SU-DHL-6 (cell line): ENCODE measurements around the gene TM9SF1.

ENCODE experiments used
- EZH2phosphoT487 ChIP-seq: fragments of 200-600 bp; sonication (generic), shearing (Covaris generic); conservative IDR thresholded peaks from 2 replicates; pipeline ENCODE4 v1.6.1; 2018; ENCODE audit warnings: mild to moderate bottlenecking, antibody characterized with exemption, low read length, moderate library complexity, mixed read lengths
- TF ChIP-seq, protein P1 (sequence below): fragments of 200-600 bp; sonication (generic); IDR thresholded peaks from one replicate; pipeline ENCODE4 v1.5.1; 2017; ENCODE audit warnings: antibody characterized with exemption, mild to moderate bottlenecking, low read length, moderate library complexity; ENCODE audit not compliant: insufficient read depth, poor library complexity, severe bottlenecking

DNA sequence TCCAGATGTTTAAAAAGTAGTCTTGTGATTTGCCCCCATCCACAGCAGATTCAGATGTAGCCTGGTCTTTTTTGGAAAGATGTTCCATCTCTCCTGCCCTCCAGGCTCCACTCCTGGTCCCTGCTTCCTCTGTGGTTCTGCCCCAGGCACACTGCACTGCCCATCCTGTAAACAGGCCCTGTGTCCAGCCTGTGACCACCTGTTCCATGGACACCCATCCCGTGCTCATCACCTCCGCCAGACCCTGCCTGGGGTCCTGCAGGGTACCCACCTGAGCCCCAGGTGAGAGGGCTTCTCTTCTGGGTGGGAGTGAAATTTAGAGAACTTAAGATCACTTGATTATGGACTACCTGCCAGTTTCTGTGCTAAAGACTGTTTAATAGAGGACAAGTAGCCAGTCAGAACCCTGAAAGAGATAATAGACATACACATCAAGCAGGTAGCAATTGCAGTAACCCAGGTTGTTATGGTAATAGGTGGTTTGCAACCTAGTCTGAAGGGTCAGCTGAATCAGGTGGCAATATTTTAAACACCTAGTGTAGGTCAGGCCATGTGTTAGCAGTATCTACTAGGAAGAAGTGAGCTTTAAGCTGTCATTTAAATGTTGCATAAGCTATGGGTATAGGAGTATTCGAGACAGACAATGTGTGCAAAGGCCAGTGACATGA lies 45.8 kb downstream of the TM9SF1 start:
- TF ChIP-seq, protein P1, sequence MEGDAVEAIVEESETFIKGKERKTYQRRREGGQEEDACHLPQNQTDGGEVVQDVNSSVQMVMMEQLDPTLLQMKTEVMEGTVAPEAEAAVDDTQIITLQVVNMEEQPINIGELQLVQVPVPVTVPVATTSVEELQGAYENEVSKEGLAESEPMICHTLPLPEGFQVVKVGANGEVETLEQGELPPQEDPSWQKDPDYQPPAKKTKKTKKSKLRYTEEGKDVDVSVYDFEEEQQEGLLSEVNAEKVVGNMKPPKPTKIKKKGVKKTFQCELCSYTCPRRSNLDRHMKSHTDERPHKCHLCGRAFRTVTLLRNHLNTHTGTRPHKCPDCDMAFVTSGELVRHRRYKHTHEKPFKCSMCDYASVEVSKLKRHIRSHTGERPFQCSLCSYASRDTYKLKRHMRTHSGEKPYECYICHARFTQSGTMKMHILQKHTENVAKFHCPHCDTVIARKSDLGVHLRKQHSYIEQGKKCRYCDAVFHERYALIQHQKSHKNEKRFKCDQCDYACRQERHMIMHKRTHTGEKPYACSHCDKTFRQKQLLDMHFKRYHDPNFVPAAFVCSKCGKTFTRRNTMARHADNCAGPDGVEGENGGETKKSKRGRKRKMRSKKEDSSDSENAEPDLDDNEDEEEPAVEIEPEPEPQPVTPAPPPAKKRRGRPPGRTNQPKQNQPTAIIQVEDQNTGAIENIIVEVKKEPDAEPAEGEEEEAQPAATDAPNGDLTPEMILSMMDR = no peak
- no peak for TF ChIP-seq EZH2phosphoT487
